Keratinocyte (primary cell): ENCODE measurements around the gene MBNL2. TPM values are rescaled to one million over a fixed set of nuclear protein-coding genes. Genes with fewer than 3 reads are reported as not detected.

Source experiments
- DNase-seq: peaks from one replicate; pipeline ENCODE4 v3.0.0-alpha.2; 2011; ENCODE audit warnings: low read depth, missing footprints, low spot score
- FAIRE-seq: peaks from 2 replicates; lab custom pipeline; 2011; peaks lifted over from hg19 to GRCh38; lab: Jason Lieb, UNC
- H2AFZ ChIP-seq: 2 replicates; pipeline ENCODE4 v1.6.0; 2012; ENCODE audit warnings: low read length, control low read depth, inconsistent platforms; ENCODE audit not compliant: control insufficient read depth
- H3K27ac ChIP-seq: 2 replicates; pipeline ENCODE4 v1.5.1; 2011; ENCODE audit warnings: low read length; ENCODE audit not compliant: control insufficient read depth, insufficient read depth
- H3K27me3 ChIP-seq: 3 replicates; pipeline ENCODE4 v1.6.0; 2011; ENCODE audit warnings: low read length; ENCODE audit not compliant: control insufficient read depth, insufficient read depth; ENCODE audit errors: extremely low read depth
- H3K36me3 ChIP-seq, 2 experiments: 2 replicates in 1 of 2; 3 replicates in 1 of 2; pipeline ENCODE4 v1.5.1; 2011; ENCODE audit warnings: low read length in 2 of 2, mild to moderate bottlenecking in 1 of 2; ENCODE audit not compliant: control insufficient read depth in 2 of 2, insufficient read depth in 2 of 2; ENCODE audit errors: extremely low read depth in 1 of 2
- H3K4me1 ChIP-seq: 3 replicates; pipeline ENCODE4 v1.5.1; 2011; ENCODE audit warnings: low read length; ENCODE audit not compliant: control insufficient read depth, insufficient read depth; ENCODE audit errors: extremely low read depth
- H3K4me2 ChIP-seq: 3 replicates; pipeline ENCODE4 v1.6.0; 2011; ENCODE audit warnings: low read depth, low read length; ENCODE audit not compliant: control insufficient read depth, insufficient read depth; ENCODE audit errors: extremely low read depth
- H3K4me3 ChIP-seq, 3 experiments: fragments of 200-600 bp in 1 of 3; sonication (generic) in 1 of 3; 2 replicates in 2 of 3; 3 replicates in 1 of 3; pipeline ENCODE4 v1.5.1; 2011 to 2016; ENCODE audit warnings: low read length in 3 of 3, mild to moderate bottlenecking in 3 of 3, control low read depth in 2 of 3, inconsistent platforms in 1 of 3, low read depth in 1 of 3, mixed read lengths in 1 of 3, mixed run types in 1 of 3, moderate library complexity in 1 of 3; ENCODE audit not compliant: control insufficient read depth in 2 of 3, insufficient read depth in 2 of 3; ENCODE audit errors: extremely low read depth in 1 of 3
- H3K79me2 ChIP-seq: 2 replicates; pipeline ENCODE4 v1.6.0; 2012; ENCODE audit warnings: low read length; ENCODE audit not compliant: control insufficient read depth, insufficient read depth
- H3K9ac ChIP-seq: 3 replicates; pipeline ENCODE4 v1.6.0; 2011; ENCODE audit warnings: low read length; ENCODE audit not compliant: control insufficient read depth, insufficient read depth; ENCODE audit errors: extremely low read depth
- H3K9me1 ChIP-seq: 3 replicates; pipeline ENCODE4 v1.6.0; 2011; ENCODE audit warnings: low read length; ENCODE audit not compliant: control insufficient read depth, insufficient read depth; ENCODE audit errors: extremely low read depth
- H3K9me3 ChIP-seq: 2 replicates; pipeline ENCODE4 v1.5.1; 2012; ENCODE audit warnings: low read depth, low read length; ENCODE audit not compliant: control insufficient read depth
- H4K20me1 ChIP-seq: 3 replicates; pipeline ENCODE4 v1.6.0; 2011; ENCODE audit warnings: low read length; ENCODE audit not compliant: control insufficient read depth, insufficient read depth; ENCODE audit errors: extremely low read depth
- CTCF ChIP-seq, 3 experiments: IDR thresholded peaks in 1 of 3; conservative IDR thresholded peaks in 1 of 3; optimal IDR thresholded peaks in 1 of 3; 2 replicates in 2 of 3; 3 replicates in 1 of 3; pipeline versions ENCODE3 to v1.5.1; 2011; ENCODE audit warnings: low read length in 3 of 3, mild to moderate bottlenecking in 3 of 3, moderate library complexity in 2 of 3, control low read depth in 1 of 3, inconsistent platforms in 1 of 3; ENCODE audit not compliant: insufficient read depth in 2 of 3; ENCODE audit errors: extremely low read depth in 1 of 3
- EZH2 ChIP-seq: IDR thresholded peaks from one replicate; pipeline ENCODE4 v1.6.1; 2012; ENCODE audit warnings: inconsistent platforms, mild to moderate bottlenecking, low read length, moderate library complexity
- dilution Hi-C: fragments of 300-500 bp; cut with MboI; formaldehyde crosslinking; loops from one replicate; pipeline ENCODE4 v1.7.0; 2020; ENCODE audit warnings: low sequenced_read_pairs; ENCODE audit not compliant: extremely low pct_ligation_motif_present
- polyA plus RNA-seq, 5 experiments: library from polyadenylated mRNA; depleted of rRNA in 3 of 5; stranded (reverse) in 3 of 5; stranded (forward) in 1 of 5; unstranded in 1 of 5; fragments of >200 nt; gene quantifications; 1 replicate in 1 of 5; 2 replicates in 3 of 5; 3 replicates in 1 of 5; pipeline versions ENCODE4 v1.2.1 to v1.2.3, GENCODE V29; 2011 to 2012; ENCODE audit warnings: missing spikeins in 2 of 5, low read depth in 1 of 5, low replicate concordance in 1 of 5

MBNL2 gene
- polyA plus RNA-seq, 1 donor (not counting 4 experiments of a cell fraction or from before 2014, with no cell fraction given) = 28.4 TPM

DNA sequence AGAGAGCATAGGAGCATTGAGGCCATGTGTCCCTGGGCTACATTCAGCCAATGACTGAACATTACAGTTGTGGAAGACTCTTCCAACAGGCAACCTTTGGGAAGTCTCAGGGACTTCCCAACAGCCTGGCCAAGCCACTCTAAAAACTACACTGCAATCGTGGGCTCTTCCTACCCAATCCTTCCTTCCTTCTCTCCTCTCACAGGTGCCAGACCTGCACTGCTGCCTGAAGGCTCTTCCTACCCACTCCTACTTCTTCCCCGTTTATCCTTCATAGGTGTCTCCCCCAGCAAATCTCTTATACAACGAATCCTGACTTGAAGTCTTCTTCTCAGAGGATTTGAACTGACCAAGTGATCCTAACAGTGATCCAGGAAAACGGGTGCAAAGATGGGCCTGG is 47.1 kb upstream of the MBNL2 start:
- dilution Hi-C loops = no loop called here
- FAIRE-seq = no peak
- Histone ChIP-seq H3K27ac (no peak overlapping the region), H3K27me3 (no peaks in the 10 kb centered on the region), H3K4me1 (no peaks in the 10 kb centered on the region), H3K9ac (no peak overlapping the region), H4K20me1 (no peaks in the 10 kb centered on the region), H3K36me3 (no peaks in the 10 kb centered on the region), H3K4me2 (no peak overlapping the region), H3K9me3 (no peaks in the 10 kb centered on the region), H2AFZ (no peak overlapping the region), H3K4me3 (no peak overlapping the region), H3K79me2 (no peaks in the 10 kb centered on the region), H3K9me1 (no peaks in the 10 kb centered on the region)
- TF ChIP-seq CTCF (optimal IDR thresholded peaks at IDR 0.05 in 1 of 3, IDR thresholded peaks at IDR 0.05 in 1 of 3, conservative IDR thresholded peaks at IDR 0.05 in 1 of 3; ENCODE audit: extremely low read depth in 1 of 3, insufficient read depth in 2 of 3, low read length in 3 of 3) = no peak
- TF ChIP-seq EZH2 = no peak
- no peak for DNase-seq

DNA sequence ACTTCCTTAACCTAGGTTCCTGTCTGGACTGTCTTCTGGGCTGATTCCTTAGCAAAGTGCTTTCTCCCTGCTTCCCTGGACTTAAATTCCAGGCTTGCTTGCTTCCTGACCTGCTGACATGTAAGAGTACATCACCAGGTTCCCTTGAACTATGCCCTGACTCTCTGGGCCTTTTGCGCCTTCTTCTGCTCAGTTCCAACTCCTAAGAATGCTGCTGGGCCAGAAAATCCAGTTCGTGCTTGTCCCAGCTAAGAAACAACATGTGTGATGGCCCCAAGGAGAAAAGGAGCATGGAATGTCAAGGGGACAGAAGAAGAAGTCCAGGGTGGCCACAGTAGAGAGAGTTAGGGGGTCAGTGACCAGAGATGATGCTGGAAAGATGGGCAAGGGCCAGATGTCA is 42.6 kb upstream of the MBNL2 start:
- no peak overlapping the region for H3K4me3 ChIP-seq
- DNase-seq (no peak), FAIRE-seq (no peak)
- H3K4me1 ChIP-seq = no peaks in the 10 kb centered on the region
- dilution Hi-C loops = no loop called here
- no peaks in the 10 kb centered on the region for H3K36me3 ChIP-seq
- H3K79me2 ChIP-seq = no peaks in the 10 kb centered on the region
- H3K27me3 ChIP-seq = no peaks in the 10 kb centered on the region
- no peak for TF ChIP-seq CTCF (optimal IDR thresholded peaks at IDR 0.05 in 1 of 3, IDR thresholded peaks at IDR 0.05 in 1 of 3, conservative IDR thresholded peaks at IDR 0.05 in 1 of 3; ENCODE audit: extremely low read depth in 1 of 3, insufficient read depth in 2 of 3, low read length in 3 of 3)
- no peak for TF ChIP-seq EZH2
- no peaks in the 10 kb centered on the region for H3K9me3 ChIP-seq
- H2AFZ ChIP-seq = no peak overlapping the region
- no peak overlapping the region for H3K9ac ChIP-seq
- no peaks in the 10 kb centered on the region for H3K9me1 ChIP-seq
- H3K27ac ChIP-seq = no peak overlapping the region
- H4K20me1 ChIP-seq = no peaks in the 10 kb centered on the region
- no peak overlapping the region for H3K4me2 ChIP-seq
